Embryonic facial prominence (tissue), 1 donor: ENCODE results near the gene ATP5PF.
"Not testable (repeated sequence)": the region's sequence is repeated elsewhere in the genome, so short reads cannot be mapped to it uniquely, and the experiment has no call there.

Experiments
- DNase-seq: peaks from one replicate; pipeline ENCODE4 v3.0.0-alpha.2; 2016; ENCODE audit errors: extremely low spot score

Gene ATP5PF

GRCh38 chr21:25734904-25735645, at the start of gene ATP5PF, which contains the start of gene GABPA:
TSS of gene ATP5PF (minus strand) at chr21:25734904. CDS start at chr21:25729794, 5,110 bp downstream.
TSS of gene GABPA (plus strand) at chr21:25734972. CDS start at chr21:25741599, 6,627 bp downstream.
- DNase-seq, result peak; percentile 93

GRCh38 chr21:25778126-25778875, 43.6 kb upstream of the ATP5PF start:
- DNase-seq, result not testable (repeated sequence)

GRCh38 chr21:25776440-25776839, 41.7 kb upstream of the ATP5PF start:
- no peak for DNase-seq

GRCh38 chr21:25772686-25773085, 38.0 kb upstream of the ATP5PF start:
- no peak for DNase-seq

- no peak for DNase-seq
Measured at GRCh38 chr21:25767921-25768320, 33.2 kb upstream of the ATP5PF start.

GRCh38 chr21:25764065-25764464, 29.4 kb upstream of the ATP5PF start:
- DNase-seq, result no peak

GRCh38 chr21:25760677-25761076, 26.0 kb upstream of the ATP5PF start:
- DNase-seq, result no peak

- DNase-seq, result no peak
Measured at GRCh38 chr21:25760061-25760460, 25.4 kb upstream of the ATP5PF start.

GRCh38 chr21:25759573-25759972, 24.9 kb upstream of the ATP5PF start:
- no peak for DNase-seq

GRCh38 chr21:25757531-25757930, 22.8 kb upstream of the ATP5PF start:
- no peak for DNase-seq

GRCh38 chr21:25756190-25756932, 21.7 kb upstream of the ATP5PF start:
- DNase-seq, result no peak

- no peak for DNase-seq
Measured at GRCh38 chr21:25752416-25752815, 17.7 kb upstream of the ATP5PF start.

- no peak for DNase-seq
Measured at GRCh38 chr21:25750085-25750484, 15.4 kb upstream of the ATP5PF start.

GRCh38 chr21:25744854-25745253, 10.2 kb upstream of the ATP5PF start:
- DNase-seq, result no peak

- no peak for DNase-seq
Measured at GRCh38 chr21:25742900-25743299, 8.2 kb upstream of the ATP5PF start.

GRCh38 chr21:25737421-25737820, 2.7 kb upstream of the ATP5PF start:
- DNase-seq, result no peak

GRCh38 chr21:25735646-25736597, 1.2 kb upstream of the ATP5PF start:
- DNase-seq, result peak; percentile 71

- no peak for DNase-seq
Measured at GRCh38 chr21:25734654-25734903, 125 bp downstream of the ATP5PF start.

GRCh38 chr21:25733859-25734653, 648 bp downstream of the ATP5PF start:
- no peak for DNase-seq

- no peak for DNase-seq
Measured at GRCh38 chr21:25732091-25732760, 2.5 kb downstream of the ATP5PF start.
